ENCODE data around the gene FAM3C.

DNA sequence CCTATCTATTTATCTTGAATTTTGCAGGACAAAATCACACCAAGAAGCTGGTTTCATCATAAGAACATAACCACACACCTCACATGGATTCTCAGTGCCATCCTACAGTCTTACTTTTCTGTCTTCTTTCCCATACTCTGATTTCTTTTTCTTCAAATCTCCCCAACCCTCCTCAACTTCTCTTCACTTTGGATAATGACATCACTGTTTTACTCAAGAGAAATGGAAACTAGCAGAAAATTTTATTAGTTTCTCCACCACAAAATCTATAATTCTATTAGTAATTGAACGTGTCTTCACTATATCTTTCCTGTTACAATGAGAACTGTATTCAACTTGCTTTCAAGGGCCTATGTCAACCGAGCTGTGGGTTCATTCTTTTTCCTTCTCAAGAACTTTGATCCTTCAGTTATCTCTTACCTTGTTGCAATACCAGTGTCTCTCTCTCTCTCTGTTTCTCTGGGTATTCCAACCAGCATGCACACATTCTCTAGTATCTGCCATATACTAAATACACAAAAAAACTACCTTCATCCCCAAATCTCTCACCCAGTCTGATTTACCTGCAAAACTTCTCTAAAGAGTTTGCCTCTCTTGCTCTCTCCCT, 35.4 kb upstream of the FAM3C start:
- TF ChIP-seq POLR2AphosphoS5 (IDR thresholded peaks at IDR 0.05; ENCODE audit: low read depth): no peak
- TF ChIP-seq, protein P1, sequence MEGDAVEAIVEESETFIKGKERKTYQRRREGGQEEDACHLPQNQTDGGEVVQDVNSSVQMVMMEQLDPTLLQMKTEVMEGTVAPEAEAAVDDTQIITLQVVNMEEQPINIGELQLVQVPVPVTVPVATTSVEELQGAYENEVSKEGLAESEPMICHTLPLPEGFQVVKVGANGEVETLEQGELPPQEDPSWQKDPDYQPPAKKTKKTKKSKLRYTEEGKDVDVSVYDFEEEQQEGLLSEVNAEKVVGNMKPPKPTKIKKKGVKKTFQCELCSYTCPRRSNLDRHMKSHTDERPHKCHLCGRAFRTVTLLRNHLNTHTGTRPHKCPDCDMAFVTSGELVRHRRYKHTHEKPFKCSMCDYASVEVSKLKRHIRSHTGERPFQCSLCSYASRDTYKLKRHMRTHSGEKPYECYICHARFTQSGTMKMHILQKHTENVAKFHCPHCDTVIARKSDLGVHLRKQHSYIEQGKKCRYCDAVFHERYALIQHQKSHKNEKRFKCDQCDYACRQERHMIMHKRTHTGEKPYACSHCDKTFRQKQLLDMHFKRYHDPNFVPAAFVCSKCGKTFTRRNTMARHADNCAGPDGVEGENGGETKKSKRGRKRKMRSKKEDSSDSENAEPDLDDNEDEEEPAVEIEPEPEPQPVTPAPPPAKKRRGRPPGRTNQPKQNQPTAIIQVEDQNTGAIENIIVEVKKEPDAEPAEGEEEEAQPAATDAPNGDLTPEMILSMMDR (IDR thresholded peaks at IDR 0.05; ENCODE audit: insufficient read depth, low read length): no peak
- no peak for TF ChIP-seq SPI1 (IDR thresholded peaks at IDR 0.05; ENCODE audit: borderline replicate concordance, low read depth)
